Activated T-cell treated with anti-CD3 and anti-CD28 coated beads for 48 hours (primary cell): Measurements from ENCODE around the gene UBL3.

Source experiments
- DNase-seq: peaks from one replicate; pipeline ENCODE4 v3.0.0-alpha.2; 2020; ENCODE audit warnings: low read depth

UBL3 gene

GRCh38 chr13:29754473-29754806, 96.0 kb downstream of the UBL3 start:
- peak; percentile 6 for DNase-seq

DNA sequence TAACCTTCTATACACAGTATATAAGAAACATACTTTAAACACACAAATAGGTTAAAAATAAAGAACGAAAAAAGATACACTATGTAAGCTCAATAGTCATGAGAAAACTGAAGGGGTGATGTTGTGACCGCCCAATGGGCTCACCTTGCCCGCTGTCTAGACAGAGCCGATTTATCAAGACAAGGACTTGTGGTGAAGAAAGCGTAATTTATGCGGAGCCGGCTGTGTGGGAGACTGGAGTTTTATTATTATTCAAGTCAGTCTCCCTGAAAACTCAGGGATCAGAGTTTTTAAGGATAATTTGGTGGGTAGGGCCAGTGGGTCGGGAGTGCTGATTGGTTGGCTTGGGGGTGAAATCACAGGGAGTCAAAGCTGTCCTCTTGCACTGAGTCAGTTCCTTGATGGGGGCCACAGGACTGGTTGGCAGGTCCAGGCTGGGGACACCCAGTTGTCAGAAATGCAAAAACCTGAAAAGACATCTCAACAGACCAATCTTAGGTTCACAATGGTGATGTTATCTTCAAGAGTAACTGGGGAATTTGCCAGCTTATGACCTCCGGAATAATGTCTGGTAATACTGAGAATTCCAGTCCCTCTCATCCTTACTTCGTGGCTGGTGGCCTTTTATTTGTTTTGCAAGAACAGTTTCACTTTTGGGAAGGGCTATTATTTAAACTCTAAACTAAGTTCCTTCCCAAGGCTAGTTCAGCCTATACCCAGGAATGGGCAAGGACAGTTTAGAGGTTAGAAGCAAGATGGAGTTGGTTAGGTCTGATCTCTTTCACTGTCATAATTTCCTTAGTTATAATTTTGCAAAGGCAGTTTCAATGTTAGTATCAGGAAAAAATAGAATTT, 96.6 kb downstream of the UBL3 start:
- no peak for DNase-seq

DNA sequence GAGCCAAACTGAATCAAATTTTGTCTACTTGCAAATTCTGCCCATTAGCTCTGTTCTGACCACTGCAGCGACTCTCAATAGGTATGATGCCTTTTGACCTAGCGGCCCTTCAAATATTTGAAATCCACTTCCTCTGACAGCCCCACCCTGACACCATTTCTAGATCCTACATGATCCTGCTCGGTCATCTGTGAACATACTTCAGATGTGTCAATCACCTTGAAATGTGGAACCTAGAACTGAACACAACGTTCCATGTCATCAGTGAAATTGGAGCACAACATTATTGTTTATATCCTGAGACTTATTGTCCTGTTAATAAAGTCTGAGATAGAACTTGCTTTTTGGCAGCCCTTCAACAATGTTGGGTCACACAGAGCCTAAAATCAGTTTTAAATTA, 98.2 kb downstream of the UBL3 start:
- no peak for DNase-seq

GRCh38 chr13:29750183-29750530, 100.3 kb downstream of the UBL3 start:
- no peak for DNase-seq

- DNase-seq: no peak
These were observed 100.8 kb downstream of the UBL3 start for GRCh38 chr13:29749401-29750182.

- no peak for DNase-seq
These were observed 102.3 kb downstream of the UBL3 start for GRCh38 chr13:29748097-29748496.

GRCh38 chr13:29746148-29746677, 104.2 kb downstream of the UBL3 start:
- DNase-seq: no peak

DNA sequence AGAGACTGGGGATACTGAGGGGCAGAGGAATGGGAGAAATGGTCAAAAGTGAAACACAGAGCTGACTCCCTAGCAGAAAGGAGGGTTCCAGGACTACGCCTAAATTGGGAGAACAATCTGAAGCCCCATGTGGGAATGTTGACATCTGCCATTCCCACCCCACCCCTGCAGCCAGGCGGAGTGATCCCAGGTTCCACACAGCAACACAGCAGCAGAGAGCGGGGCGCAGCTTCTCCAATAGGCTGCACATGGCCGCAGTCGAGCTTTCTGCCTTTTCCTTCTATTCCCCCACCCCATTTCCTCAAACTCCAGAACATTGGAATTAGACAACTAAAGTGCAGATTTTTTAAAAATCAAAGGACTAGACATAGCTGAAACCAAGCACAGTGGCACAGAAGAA, 104.7 kb downstream of the UBL3 start:
- DNase-seq: no peak

DNA sequence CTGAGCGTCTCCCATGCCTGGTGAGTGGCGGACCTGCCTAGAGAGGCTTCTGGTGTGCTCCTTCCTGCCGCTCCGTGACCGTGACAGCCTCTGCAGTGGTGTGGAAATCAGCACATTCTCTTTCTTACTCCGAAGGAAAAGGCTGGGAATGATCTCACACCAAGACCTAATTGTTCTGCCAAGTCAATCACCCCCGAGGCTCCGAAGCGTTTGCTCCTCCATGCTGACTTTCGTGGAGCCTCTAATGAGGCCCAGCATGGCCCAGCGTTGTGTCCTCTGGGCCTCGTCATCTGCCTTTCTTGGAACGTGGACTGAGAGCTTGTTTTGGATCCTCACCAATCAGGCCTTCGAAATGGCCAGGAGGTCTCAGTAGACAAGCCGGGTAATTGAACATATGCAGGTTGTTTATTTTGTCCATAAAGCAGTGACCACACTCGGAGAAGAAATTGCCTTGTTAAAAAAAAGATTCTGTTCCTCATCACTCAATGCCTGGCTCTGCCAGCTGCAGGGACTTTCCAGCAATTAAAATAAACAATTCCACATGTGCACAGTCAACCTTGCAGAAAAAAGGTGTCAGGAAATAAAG, 107.1 kb downstream of the UBL3 start:
- no peak for DNase-seq

DNA sequence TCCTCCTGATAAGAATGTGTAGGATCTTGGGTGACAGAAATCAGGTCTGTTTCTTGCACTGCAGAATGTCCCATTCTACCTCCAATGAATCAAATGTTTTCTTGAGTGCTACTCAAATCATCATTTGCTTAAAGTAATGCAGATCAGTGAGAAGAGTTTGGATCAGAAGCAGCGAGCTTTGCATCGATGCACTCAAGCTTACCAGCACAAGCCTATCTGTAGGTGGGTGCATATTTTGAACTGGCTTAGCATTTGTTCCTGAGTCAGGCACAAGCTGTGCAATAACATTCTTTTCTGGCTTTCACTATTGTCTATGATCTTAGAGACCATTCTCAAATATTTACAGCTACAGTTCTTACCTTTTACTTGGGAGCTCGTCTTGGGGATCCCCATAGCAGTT, 109.5 kb downstream of the UBL3 start:
- DNase-seq: no peak

DNA sequence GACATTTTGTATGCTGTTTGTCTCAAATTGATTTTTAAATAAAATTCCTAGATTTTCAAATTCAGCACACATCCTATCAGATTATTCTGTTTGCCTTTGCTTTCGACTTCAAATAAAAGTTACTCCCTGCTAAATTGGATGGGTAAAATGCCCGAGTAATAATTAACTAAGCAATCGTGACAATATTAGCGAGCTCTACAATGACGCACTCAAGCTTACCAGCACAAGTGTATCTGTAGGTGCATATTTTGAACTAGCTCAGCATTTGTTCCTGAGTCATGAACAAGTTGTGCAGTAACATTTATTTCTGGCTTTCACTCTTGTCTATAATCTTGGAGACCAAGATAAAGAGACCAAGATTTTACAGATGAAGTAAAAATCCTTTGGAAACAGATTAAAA, 113.4 kb downstream of the UBL3 start:
- DNase-seq: no peak

DNA sequence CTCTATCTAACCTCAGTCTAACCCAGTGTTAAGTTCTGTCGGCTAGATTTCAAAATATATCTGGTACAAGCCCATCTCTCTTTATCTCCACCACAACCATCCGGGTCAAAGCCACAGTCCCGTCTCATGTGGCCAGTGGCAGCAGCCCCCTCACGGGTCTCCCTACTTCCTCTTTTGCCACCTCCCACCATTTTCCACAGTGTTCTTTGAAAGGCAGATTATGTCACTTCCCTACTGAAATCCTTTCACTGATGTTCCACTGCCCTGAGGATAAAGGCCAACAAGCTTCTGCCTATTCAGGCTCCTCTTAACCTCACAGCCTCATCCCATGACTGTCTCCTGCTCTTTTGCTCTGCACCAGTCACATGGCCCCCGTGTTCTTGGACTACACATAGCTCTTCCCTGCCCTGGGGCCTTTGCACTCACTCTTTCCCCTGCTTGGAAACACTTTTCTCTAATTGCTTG, 117.2 kb downstream of the UBL3 start:
- no peak for DNase-seq

GRCh38 chr13:29730253-29730652, 120.2 kb downstream of the UBL3 start:
- no peak for DNase-seq

GRCh38 chr13:29722415-29722814, 128.0 kb downstream of the UBL3 start:
- DNase-seq: no peak

DNA sequence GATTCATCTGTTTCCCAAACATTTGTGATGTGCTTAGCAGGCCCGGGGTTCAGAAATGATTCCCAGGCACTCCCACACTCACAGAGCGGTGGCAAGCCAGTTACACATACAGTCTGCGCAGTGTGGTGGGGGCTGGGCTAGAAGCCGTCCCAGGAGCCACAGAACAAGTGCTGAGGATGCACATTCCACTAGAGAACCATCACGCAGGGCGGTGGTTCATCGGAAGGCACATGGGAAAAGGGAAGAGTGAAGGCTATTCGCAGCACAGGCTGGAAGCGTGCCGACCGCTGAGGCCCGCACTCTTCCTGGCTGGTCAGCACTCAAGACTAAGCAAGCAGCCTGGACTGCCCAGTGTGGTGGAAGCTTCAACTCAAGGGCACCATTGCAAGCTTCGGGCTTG, 128.7 kb downstream of the UBL3 start:
- DNase-seq: no peak

- no peak for DNase-seq
These were observed 131.7 kb downstream of the UBL3 start for GRCh38 chr13:29718694-29719093.

GRCh38 chr13:29716493-29716892, 133.9 kb downstream of the UBL3 start:
- no peak for DNase-seq
